ENCODE data around the gene PRSS33.
A peak's percentile ranks its signal among the peaks of the same experiment; 100 is the strongest.

PRSS33 gene

GRCh38 chr16:2761886-2762583 is 25.3 kb downstream of the PRSS33 start:
- DNase-seq, result no peak

GRCh38 chr16:2761472-2761871 is 25.9 kb downstream of the PRSS33 start:
- no peak for DNase-seq

GRCh38 chr16:2757344-2757743 is 30.0 kb downstream of the PRSS33 start:
- no peak for DNase-seq

- DNase-seq, result no peak
These were observed 30.9 kb downstream of the PRSS33 start for GRCh38 chr16:2756288-2757015.

GRCh38 chr16:2755158-2755557 is 32.2 kb downstream of the PRSS33 start:
- no peak for DNase-seq

- DNase-seq, result no peak
These were observed 33.7 kb downstream of the PRSS33 start for GRCh38 chr16:2753733-2754020.

- peak; percentile 79 for DNase-seq
These were observed 34.3 kb downstream of the PRSS33 start for GRCh38 chr16:2752850-2753732.

- peak; percentile 96 for DNase-seq
These were observed 35.1 kb downstream of the PRSS33 start, which contains the start of gene SRRM2 for GRCh38 chr16:2752035-2752849. TSS of gene SRRM2 (plus strand) at chr16:2752638. CDS start at chr16:2756365, 3,727 bp downstream.

GRCh38 chr16:2751577-2752034 is 35.8 kb downstream of the PRSS33 start:
- no peak for DNase-seq

GRCh38 chr16:2749936-2750335 is 37.4 kb downstream of the PRSS33 start:
- no peak for DNase-seq

- no peak for DNase-seq
These were observed 37.9 kb downstream of the PRSS33 start for GRCh38 chr16:2749476-2749875.

GRCh38 chr16:2748757-2749455 is 38.5 kb downstream of the PRSS33 start:
- DNase-seq, result no peak

- DNase-seq, result no peak
These were observed 41.4 kb downstream of the PRSS33 start for GRCh38 chr16:2745961-2746360.

GRCh38 chr16:2745116-2745890 is 42.1 kb downstream of the PRSS33 start:
- no peak for DNase-seq

GRCh38 chr16:2744711-2745110 is 42.6 kb downstream of the PRSS33 start:
- no peak for DNase-seq

- no peak for DNase-seq
These were observed 44.2 kb downstream of the PRSS33 start for GRCh38 chr16:2743007-2743810.

GRCh38 chr16:2742323-2743006 is 44.9 kb downstream of the PRSS33 start:
- no peak for DNase-seq

GRCh38 chr16:2741168-2741567 is 46.2 kb downstream of the PRSS33 start:
- no peak for DNase-seq

GRCh38 chr16:2740476-2740875 is 46.9 kb downstream of the PRSS33 start:
- no peak for DNase-seq

All from activated CD4-positive, alpha-beta T cell treated with anti-CD3 and anti-CD28 coated beads, Interleukin-2, amount 50 U/mL, for 16 hours (primary cell).